Calu3 (cell line): ENCODE measurements around the gene SSC4D. TPM values are rescaled to one million over a fixed set of nuclear protein-coding genes. Genes with fewer than 3 reads are reported as not detected.

Source experiments
- BruUV-seq: library from RNA; stranded (reverse); fragments of 400-500 nt; replicated peaks from 2 replicates; lab custom pipeline; 2021; lab: Mats Ljungman, UMichigan
- CTCF ChIA-PET: fragments of 300-600 bp; sonication (Branson Sonifier 250); formaldehyde crosslinking; loops from one replicate; lab custom pipeline; 2022; ENCODE audit warnings: antibody characterized with exemption; lab: Charles Lee
- DNase-seq: peaks from one replicate; pipeline ENCODE4 v3.0.0; 2022
- H3K27ac Mint-ChIP-seq: one replicate; pipeline ENCODE4 v1.8.0; 2022; ENCODE audit warnings: mixed read lengths; ENCODE audit not compliant: unreplicated experiment
- H3K27me3 Mint-ChIP-seq: one replicate; pipeline ENCODE4 v1.8.0; 2022; ENCODE audit warnings: mixed read lengths; ENCODE audit not compliant: unreplicated experiment
- H3K36me3 Mint-ChIP-seq: one replicate; pipeline ENCODE4 v1.8.0; 2022; ENCODE audit warnings: mild to moderate bottlenecking, moderate library complexity, mixed read lengths; ENCODE audit not compliant: insufficient read depth, unreplicated experiment
- H3K4me1 Mint-ChIP-seq: one replicate; pipeline ENCODE4 v1.8.0; 2022; ENCODE audit warnings: mild to moderate bottlenecking, low read depth, mixed read lengths; ENCODE audit not compliant: unreplicated experiment
- H3K4me3 Mint-ChIP-seq: one replicate; pipeline ENCODE4 v1.8.0; 2022; ENCODE audit warnings: mild to moderate bottlenecking, low read depth, moderate library complexity, mixed read lengths; ENCODE audit not compliant: unreplicated experiment
- H3K9me3 Mint-ChIP-seq: one replicate; pipeline ENCODE4 v1.8.0; 2022; ENCODE audit warnings: low read depth, mixed read lengths; ENCODE audit not compliant: unreplicated experiment
- CTCF ChIP-seq: fragments of 200-600 bp; IDR thresholded peaks from one replicate; pipeline ENCODE4 v1.8.0; 2022; ENCODE audit warnings: antibody characterized with exemption; ENCODE audit not compliant: unreplicated experiment
- intact Hi-C: fragments of 100-400 bp; cut with micrococcal nuclease; formaldehyde crosslinking; loops from one replicate; pipeline ENCODE4 v1.10.0; 2022; ENCODE audit not compliant: unreplicated experiment
- total RNA-seq: library from RNA; stranded (reverse); gene quantifications from 2 replicates; pipeline ENCODE4 v1.2.3, GENCODE V29; 2022

The SSC4D gene
- total RNA-seq, 1 experiment from 2014 or later = not detected

GRCh38 chr7:76356823-76357222 lies 52.7 kb downstream of the SSC4D start:
- BruUV-seq = no TSS peak
- no peak for TF ChIP-seq CTCF
- intact Hi-C loops = no loop called here
- H3K27ac Mint-ChIP-seq = peak overlapping the region; percentile 91
- peak overlapping the region; percentile 90 for H3K4me3 Mint-ChIP-seq
- peak; percentile 37 for DNase-seq
- peaks cover 57% of the 10 kb centered on the region for H3K36me3 Mint-ChIP-seq
- H3K4me1 Mint-ChIP-seq = peaks cover 11% of the 10 kb centered on the region
- CTCF ChIA-PET = no interaction called here
- no peaks in the 10 kb centered on the region for H3K27me3 Mint-ChIP-seq
- H3K9me3 Mint-ChIP-seq = no peaks in the 10 kb centered on the region

GRCh38 chr7:76356115-76356514 lies 53.4 kb downstream of the SSC4D start:
- Mint-ChIP-seq H3K27me3 (no peaks in the 10 kb centered on the region), H3K36me3 (peaks cover 63% of the 10 kb centered on the region), H3K9me3 (no peaks in the 10 kb centered on the region), H3K27ac (no peak overlapping the region), H3K4me3 (peak overlapping the region; percentile 17), H3K4me1 (peaks cover 16% of the 10 kb centered on the region)
- no peak for DNase-seq
- CTCF ChIA-PET = no interaction called here
- no peak for TF ChIP-seq CTCF
- no TSS peak for BruUV-seq
- intact Hi-C loops = no loop called here

GRCh38 chr7:76354981-76355730 lies 54.3 kb downstream of the SSC4D start:
- TF ChIP-seq CTCF = no peak
- Mint-ChIP-seq H3K4me1 (peaks cover 19% of the 10 kb centered on the region), H3K4me3 (peak overlapping the region; percentile 17), H3K27me3 (no peaks in the 10 kb centered on the region), H3K9me3 (no peaks in the 10 kb centered on the region), H3K27ac (no peak overlapping the region), H3K36me3 (peaks cover 72% of the 10 kb centered on the region)
- CTCF ChIA-PET = no interaction called here
- DNase-seq = no peak
- intact Hi-C loops = no loop called here
- BruUV-seq = no TSS peak

- DNase-seq = no peak
- Mint-ChIP-seq H3K27ac (no peak overlapping the region), H3K9me3 (no peaks in the 10 kb centered on the region), H3K4me1 (peaks cover 19% of the 10 kb centered on the region), H3K4me3 (no peak overlapping the region), H3K27me3 (no peaks in the 10 kb centered on the region), H3K36me3 (peaks cover 75% of the 10 kb centered on the region)
- CTCF ChIA-PET = no interaction called here
- intact Hi-C loops = no loop called here
- no peak for TF ChIP-seq CTCF
- BruUV-seq = no TSS peak
These were observed 55.0 kb downstream of the SSC4D start for GRCh38 chr7:76354516-76354915.
